LHCN-M2 (cell line): ENCODE measurements around the gene KRTAP12-3. TPM values are rescaled to one million over a fixed set of nuclear protein-coding genes. Genes with fewer than 3 reads are reported as not detected.

ENCODE experiments used
- DNase-seq: peaks from one replicate; pipeline ENCODE4 v3.0.0-alpha.2; 2012; ENCODE audit warnings: low read depth
- total RNA-seq: library from RNA; depleted of rRNA; stranded (reverse); fragments of >200 nt; gene quantifications from 2 replicates; pipeline ENCODE4 v1.2.3, GENCODE V29; 2014; rRNA removed

KRTAP12-3 gene
- total RNA-seq, 1 experiment from 2014 or later, result not detected

- no peak for DNase-seq
Observed at GRCh38 chr21:44702111-44702972, 44.6 kb downstream of the KRTAP12-3 start.

- DNase-seq, result no peak
Observed at GRCh38 chr21:44702973-44703730, 45.4 kb downstream of the KRTAP12-3 start.

GRCh38 chr21:44703731-44704635, 46.3 kb downstream of the KRTAP12-3 start:
- no peak for DNase-seq

- no peak for DNase-seq
Observed at GRCh38 chr21:44704636-44705001, 46.9 kb downstream of the KRTAP12-3 start.

GRCh38 chr21:44706026-44706705, 48.4 kb downstream of the KRTAP12-3 start:
- DNase-seq, result no peak

- no peak for DNase-seq
Observed at GRCh38 chr21:44706706-44707581, 49.2 kb downstream of the KRTAP12-3 start.

Other genes with a start within 250 kb of the KRTAP12-3 start
- gene LRRC3, start 202.4 kb upstream of the KRTAP12-3 start, total RNA-seq, result not detected in 2 replicates
- gene KRTAP10-1, start 117.7 kb upstream of the KRTAP12-3 start, total RNA-seq, result not detected in 2 replicates
- gene KRTAP10-2, start 106.4 kb upstream of the KRTAP12-3 start, total RNA-seq, result not detected in 2 replicates
- gene KRTAP10-3, start 99.1 kb upstream of the KRTAP12-3 start, total RNA-seq, result not detected in 2 replicates
- not detected in 2 replicates for gene KRTAP10-4, start 84.2 kb upstream of the KRTAP12-3 start, total RNA-seq
- not detected in 2 replicates for gene KRTAP10-5, start 77.3 kb upstream of the KRTAP12-3 start, total RNA-seq
- gene KRTAP10-6, start 65.4 kb upstream of the KRTAP12-3 start, total RNA-seq, result not detected in 2 replicates
- not detected in 2 replicates for gene KRTAP10-7, start 57.3 kb upstream of the KRTAP12-3 start, total RNA-seq
- gene KRTAP10-8, start 45.9 kb upstream of the KRTAP12-3 start, total RNA-seq, result not detected in 2 replicates
- not detected in 2 replicates for gene KRTAP10-9, start 30.8 kb upstream of the KRTAP12-3 start, total RNA-seq
- gene KRTAP10-10, start 20.6 kb upstream of the KRTAP12-3 start, total RNA-seq, result not detected in 2 replicates
- gene KRTAP10-11, start 11.5 kb upstream of the KRTAP12-3 start, total RNA-seq, result not detected in 2 replicates
- gene KRTAP12-4, start 3.3 kb upstream of the KRTAP12-3 start, total RNA-seq, result not detected in 2 replicates
- gene KRTAP12-2, start 9.0 kb downstream of the KRTAP12-3 start, total RNA-seq, result not detected in 2 replicates
- gene KRTAP12-1, start 24.2 kb downstream of the KRTAP12-3 start, total RNA-seq, result not detected in 2 replicates
- not detected in 2 replicates for gene KRTAP10-12, start 39.2 kb downstream of the KRTAP12-3 start, total RNA-seq
- not detected in 2 replicates for gene TSPEAR, start 53.6 kb downstream of the KRTAP12-3 start, total RNA-seq
- gene UBE2G2, start 143.9 kb downstream of the KRTAP12-3 start, total RNA-seq, result 54.5 and 55.5 TPM in 2 replicates
- 125 and 129 TPM in 2 replicates for gene SUMO3, start 160.1 kb downstream of the KRTAP12-3 start, total RNA-seq
- gene PTTG1IP, start 215.8 kb downstream of the KRTAP12-3 start, total RNA-seq, result 496 and 531 TPM in 2 replicates